K562 (cell line): ENCODE results near the gene ATXN7L2. TPM values are rescaled to one million over a fixed set of nuclear protein-coding genes. Genes with fewer than 3 reads are reported as not detected.

ENCODE experiments used
- CHD2 ChIP-seq: IDR thresholded peaks from 2 replicates; pipeline ENCODE4 v1.6.1; 2011; ENCODE audit warnings: low read depth, low read length
- CREB1 ChIP-seq, 2 experiments: sonication (generic) in 1 of 2; formaldehyde crosslinking in 1 of 2; IDR thresholded peaks; 2 replicates each; pipeline versions ENCODE4 v1.6.1 to v1.8.0; 2012 to 2022; ENCODE audit warnings: inconsistent platforms in 1 of 2, mild to moderate bottlenecking in 1 of 2, missing genetic modification reagents in 1 of 2, moderate library complexity in 1 of 2
- CXXC5 ChIP-seq: fragments of 250-450 bp; sonication (Bioruptor Pico); IDR thresholded peaks from 2 replicates; pipeline ENCODE4 v1.8.0; 2022; ENCODE audit warnings: inconsistent platforms, mild to moderate bottlenecking, moderate library complexity
- ELF4 ChIP-seq: fragments of 450-650 bp; formaldehyde crosslinking; IDR thresholded peaks from 2 replicates; pipeline ENCODE4 v1.4.0; 2022; ENCODE audit warnings: missing genetic modification characterization
- GATA2 ChIP-seq: sonication (generic); formaldehyde crosslinking; IDR thresholded peaks from 2 replicates; pipeline ENCODE4 v1.4.0; 2020; ENCODE audit warnings: mild to moderate bottlenecking, missing genetic modification reagents
- KAT8 ChIP-seq: fragments of 450-650 bp; IDR thresholded peaks from 2 replicates; pipeline ENCODE4 v1.6.1; 2016; ENCODE audit warnings: low read depth, mild to moderate bottlenecking
- RBFOX2 ChIP-seq: fragments of 200-400 bp; formaldehyde crosslinking; IDR thresholded peaks from 2 replicates; pipeline ENCODE4 v1.6.1; 2017; ENCODE audit warnings: low read depth, mild to moderate bottlenecking, low read length, moderate library complexity
- SNRNP70 ChIP-seq: fragments of 200-400 bp; formaldehyde crosslinking; optimal IDR thresholded peaks from 2 replicates; pipeline ENCODE3; 2017; ENCODE audit warnings: low read depth, low read length
- SP1 ChIP-seq: sonication (generic); formaldehyde crosslinking; IDR thresholded peaks from 2 replicates; pipeline ENCODE4 v1.8.1; 2022; ENCODE audit warnings: mild to moderate bottlenecking, missing genetic modification reagents
- SP2 ChIP-seq: IDR thresholded peaks from 2 replicates; pipeline ENCODE4 v1.6.1; 2011; ENCODE audit warnings: mild to moderate bottlenecking, low read depth, low read length, moderate library complexity; ENCODE audit not compliant: poor library complexity, severe bottlenecking; ENCODE audit errors: extremely low read depth
- SREBF1 ChIP-seq: fragments of 150-350 bp; IDR thresholded peaks from 2 replicates; pipeline ENCODE4 v1.6.1; 2014; ENCODE audit warnings: antibody characterized with exemption, low read depth, low read length, borderline replicate concordance
- STAG1 ChIP-seq: sonication (generic); formaldehyde crosslinking; IDR thresholded peaks from 2 replicates; pipeline ENCODE4 v1.5.0; 2020; ENCODE audit warnings: missing genetic modification reagents, borderline replicate concordance
- TRIM28 ChIP-seq: fragments of 450-650 bp; IDR thresholded peaks from 2 replicates; pipeline ENCODE4 v1.6.1; 2017
- ZNF41 ChIP-seq: fragments of 250-450 bp; sonication (Bioruptor Pico); conservative IDR thresholded peaks from 2 replicates; pipeline ENCODE4 v1.4.0; 2020; ENCODE audit warnings: mild to moderate bottlenecking
- ZNF584 ChIP-seq: fragments of 200-800 bp; sonication (Bioruptor generic); IDR thresholded peaks from 2 replicates; pipeline ENCODE4 v1.6.1; 2016; ENCODE audit warnings: low read depth, mild to moderate bottlenecking, missing genetic modification characterization, missing compliant biosample characterization
- polyA plus RNA-seq, 8 experiments: library from polyadenylated mRNA; depleted of rRNA in 4 of 8; stranded (reverse) in 5 of 8; unstranded in 3 of 8; fragments of >200 nt; fragmentation: Nextera tagmentation in 2 of 8; fragmentation: Illumina TruSeq in 1 of 8; extraction: Ambion mirVana in 2 of 8; extraction: Trizol in 1 of 8; gene quantifications; 2 replicates each; pipeline versions ENCODE4 v1.2.1 to v1.2.3, GENCODE V29; 2011 to 2014; ENCODE audit warnings: inconsistent platforms in 1 of 8, missing spikeins in 1 of 8
- total RNA-seq, 7 experiments: library from RNA; depleted of rRNA in 6 of 7; stranded (reverse); fragments of >200 nt in 6 of 7; fragmentation: Illumina TruSeq in 2 of 7; extraction: Trizol in 2 of 7; gene quantifications; 2 replicates each; pipeline versions ENCODE4 v1.2.1 to v1.2.3, GENCODE V29; 2011 to 2021; ENCODE audit warnings: low replicate concordance in 1 of 7
- TF ChIP-seq, protein P1 (sequence below): fragments of 250-450 bp; sonication (Bioruptor Pico); IDR thresholded peaks from 2 replicates; pipeline ENCODE4 v1.4.0; 2020; ENCODE audit warnings: mild to moderate bottlenecking, moderate library complexity, borderline replicate concordance
- TF ChIP-seq, protein P2 (sequence below): sonication (generic); formaldehyde crosslinking; IDR thresholded peaks from 2 replicates; pipeline ENCODE4 v1.8.0; 2023; ENCODE audit warnings: missing genetic modification reagents, mild to moderate bottlenecking, borderline replicate concordance
- TF ChIP-seq, protein P3 (sequence below): fragments of 450-650 bp; formaldehyde crosslinking; IDR thresholded peaks from 2 replicates; pipeline ENCODE4 v1.4.0; 2020; ENCODE audit warnings: mild to moderate bottlenecking, moderate library complexity

Gene ATXN7L2
- total and polyA plus RNA-seq, 9 of the 15 experiments (the other 6 are each of a cell fraction or from before 2014, with no cell fraction given): 0.21 to 10.4 (median 5.8) TPM

DNA sequence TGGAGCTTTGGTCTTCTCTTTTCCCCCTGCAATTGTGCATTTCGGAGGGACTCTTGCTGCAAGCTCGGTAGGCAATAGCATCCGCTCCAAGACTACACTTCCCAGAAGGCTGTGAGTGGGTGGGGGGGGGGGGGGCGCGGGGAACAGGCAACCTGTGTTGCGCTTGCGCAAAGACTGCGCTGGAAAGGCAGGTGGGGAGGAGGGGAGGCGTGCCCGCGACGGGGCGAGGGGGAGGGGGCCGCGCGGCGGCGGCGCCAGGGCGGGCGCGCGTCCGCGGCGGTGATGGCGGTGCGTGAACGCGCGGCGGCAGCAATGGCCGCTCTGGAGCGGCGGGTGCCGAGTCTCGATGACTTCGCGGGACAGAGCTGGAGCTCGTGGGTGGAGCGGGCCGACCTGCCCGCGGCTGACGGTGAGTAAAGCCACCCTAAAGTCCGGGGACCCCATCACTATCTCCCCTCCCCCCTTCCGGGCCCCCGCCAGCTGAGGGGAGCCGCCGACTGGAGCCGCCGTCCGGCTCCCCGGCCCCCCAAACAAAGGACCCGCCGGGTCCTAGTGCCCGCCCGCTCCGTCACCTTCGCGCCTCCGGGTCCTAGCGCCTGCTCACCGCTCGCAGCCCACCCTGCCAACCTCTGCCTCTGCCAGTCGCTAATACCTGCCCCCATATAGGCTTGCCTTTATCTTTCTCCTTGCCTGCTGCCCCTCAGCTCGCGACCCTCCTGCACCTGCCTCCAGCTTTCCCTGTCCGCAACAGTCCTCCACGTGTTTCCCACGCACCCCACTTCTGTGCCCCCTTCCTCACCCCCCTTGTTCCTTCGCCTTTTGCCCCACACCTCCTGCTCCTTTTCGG, at the start of gene ATXN7L2 (continued):
- TF ChIP-seq, protein P1, sequence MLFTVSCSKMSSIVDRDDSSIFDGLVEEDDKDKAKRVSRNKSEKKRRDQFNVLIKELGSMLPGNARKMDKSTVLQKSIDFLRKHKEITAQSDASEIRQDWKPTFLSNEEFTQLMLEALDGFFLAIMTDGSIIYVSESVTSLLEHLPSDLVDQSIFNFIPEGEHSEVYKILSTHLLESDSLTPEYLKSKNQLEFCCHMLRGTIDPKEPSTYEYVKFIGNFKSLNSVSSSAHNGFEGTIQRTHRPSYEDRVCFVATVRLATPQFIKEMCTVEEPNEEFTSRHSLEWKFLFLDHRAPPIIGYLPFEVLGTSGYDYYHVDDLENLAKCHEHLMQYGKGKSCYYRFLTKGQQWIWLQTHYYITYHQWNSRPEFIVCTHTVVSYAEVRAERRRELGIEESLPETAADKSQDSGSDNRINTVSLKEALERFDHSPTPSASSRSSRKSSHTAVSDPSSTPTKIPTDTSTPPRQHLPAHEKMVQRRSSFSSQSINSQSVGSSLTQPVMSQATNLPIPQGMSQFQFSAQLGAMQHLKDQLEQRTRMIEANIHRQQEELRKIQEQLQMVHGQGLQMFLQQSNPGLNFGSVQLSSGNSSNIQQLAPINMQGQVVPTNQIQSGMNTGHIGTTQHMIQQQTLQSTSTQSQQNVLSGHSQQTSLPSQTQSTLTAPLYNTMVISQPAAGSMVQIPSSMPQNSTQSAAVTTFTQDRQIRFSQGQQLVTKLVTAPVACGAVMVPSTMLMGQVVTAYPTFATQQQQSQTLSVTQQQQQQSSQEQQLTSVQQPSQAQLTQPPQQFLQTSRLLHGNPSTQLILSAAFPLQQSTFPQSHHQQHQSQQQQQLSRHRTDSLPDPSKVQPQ: no peak
- TF ChIP-seq, protein P2, sequence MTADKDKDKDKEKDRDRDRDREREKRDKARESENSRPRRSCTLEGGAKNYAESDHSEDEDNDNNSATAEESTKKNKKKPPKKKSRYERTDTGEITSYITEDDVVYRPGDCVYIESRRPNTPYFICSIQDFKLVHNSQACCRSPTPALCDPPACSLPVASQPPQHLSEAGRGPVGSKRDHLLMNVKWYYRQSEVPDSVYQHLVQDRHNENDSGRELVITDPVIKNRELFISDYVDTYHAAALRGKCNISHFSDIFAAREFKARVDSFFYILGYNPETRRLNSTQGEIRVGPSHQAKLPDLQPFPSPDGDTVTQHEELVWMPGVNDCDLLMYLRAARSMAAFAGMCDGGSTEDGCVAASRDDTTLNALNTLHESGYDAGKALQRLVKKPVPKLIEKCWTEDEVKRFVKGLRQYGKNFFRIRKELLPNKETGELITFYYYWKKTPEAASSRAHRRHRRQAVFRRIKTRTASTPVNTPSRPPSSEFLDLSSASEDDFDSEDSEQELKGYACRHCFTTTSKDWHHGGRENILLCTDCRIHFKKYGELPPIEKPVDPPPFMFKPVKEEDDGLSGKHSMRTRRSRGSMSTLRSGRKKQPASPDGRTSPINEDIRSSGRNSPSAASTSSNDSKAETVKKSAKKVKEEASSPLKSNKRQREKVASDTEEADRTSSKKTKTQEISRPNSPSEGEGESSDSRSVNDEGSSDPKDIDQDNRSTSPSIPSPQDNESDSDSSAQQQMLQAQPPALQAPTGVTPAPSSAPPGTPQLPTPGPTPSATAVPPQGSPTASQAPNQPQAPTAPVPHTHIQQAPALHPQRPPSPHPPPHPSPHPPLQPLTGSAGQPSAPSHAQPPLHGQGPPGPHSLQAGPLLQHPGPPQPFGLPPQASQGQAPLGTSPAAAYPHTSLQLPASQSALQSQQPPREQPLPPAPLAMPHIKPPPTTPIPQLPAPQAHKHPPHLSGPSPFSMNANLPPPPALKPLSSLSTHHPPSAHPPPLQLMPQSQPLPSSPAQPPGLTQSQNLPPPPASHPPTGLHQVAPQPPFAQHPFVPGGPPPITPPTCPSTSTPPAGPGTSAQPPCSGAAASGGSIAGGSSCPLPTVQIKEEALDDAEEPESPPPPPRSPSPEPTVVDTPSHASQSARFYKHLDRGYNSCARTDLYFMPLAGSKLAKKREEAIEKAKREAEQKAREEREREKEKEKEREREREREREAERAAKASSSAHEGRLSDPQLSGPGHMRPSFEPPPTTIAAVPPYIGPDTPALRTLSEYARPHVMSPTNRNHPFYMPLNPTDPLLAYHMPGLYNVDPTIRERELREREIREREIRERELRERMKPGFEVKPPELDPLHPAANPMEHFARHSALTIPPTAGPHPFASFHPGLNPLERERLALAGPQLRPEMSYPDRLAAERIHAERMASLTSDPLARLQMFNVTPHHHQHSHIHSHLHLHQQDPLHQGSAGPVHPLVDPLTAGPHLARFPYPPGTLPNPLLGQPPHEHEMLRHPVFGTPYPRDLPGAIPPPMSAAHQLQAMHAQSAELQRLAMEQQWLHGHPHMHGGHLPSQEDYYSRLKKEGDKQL (CRISPR knock-in tag): no peak
- TF ChIP-seq CXXC5 (CRISPR knock-in tag) (peak; percentile 90), SREBF1 (no peak), ELF4 (peak; percentile 90), RBFOX2 (peak; percentile 86), CREB1 (IDR thresholded peaks at IDR 0.05) (peak; percentile 78; the same call in 1 of the 2 replicates), CREB1 (CRISPR knock-in tag; IDR thresholded peaks at IDR 0.05) (peak; percentile 85), GATA2 (CRISPR knock-in tag) (no peak), KAT8 (no peak), SP1 (CRISPR knock-in tag) (peak; percentile 85), SP2 (no peak), TRIM28 (peak; percentile 76; the same call in 1 of the 2 replicates), STAG1 (CRISPR knock-in tag) (no peak), ZNF41 (CRISPR knock-in tag) (no peak), ZNF584 (CRISPR knock-in tag) (peak; percentile 95), SNRNP70 (no peak), CHD2 (peak; percentile 36; the same call in 1 of the 2 replicates)
- TF ChIP-seq, protein P3, sequence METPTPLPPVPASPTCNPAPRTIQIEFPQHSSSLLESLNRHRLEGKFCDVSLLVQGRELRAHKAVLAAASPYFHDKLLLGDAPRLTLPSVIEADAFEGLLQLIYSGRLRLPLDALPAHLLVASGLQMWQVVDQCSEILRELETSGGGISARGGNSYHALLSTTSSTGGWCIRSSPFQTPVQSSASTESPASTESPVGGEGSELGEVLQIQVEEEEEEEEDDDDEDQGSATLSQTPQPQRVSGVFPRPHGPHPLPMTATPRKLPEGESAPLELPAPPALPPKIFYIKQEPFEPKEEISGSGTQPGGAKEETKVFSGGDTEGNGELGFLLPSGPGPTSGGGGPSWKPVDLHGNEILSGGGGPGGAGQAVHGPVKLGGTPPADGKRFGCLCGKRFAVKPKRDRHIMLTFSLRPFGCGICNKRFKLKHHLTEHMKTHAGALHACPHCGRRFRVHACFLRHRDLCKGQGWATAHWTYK (CRISPR knock-in tag): peak; percentile 78
